ENCODE measurements around the gene MTOR.

Gene MTOR

GRCh38 chr1:11059155-11059967, 203.0 kb downstream of the MTOR start:
- DNase-seq: no peak

GRCh38 chr1:11058595-11059154, 203.7 kb downstream of the MTOR start:
- no peak for DNase-seq

- DNase-seq: no peak
These were observed 204.3 kb downstream of the MTOR start for GRCh38 chr1:11058026-11058425.

- DNase-seq: no peak
These were observed 204.9 kb downstream of the MTOR start for GRCh38 chr1:11057477-11057876.
